ENCODE results near the gene NDUFAF3.

NDUFAF3 gene

GRCh38 chr3:49017971-49018706, 3.8 kb upstream of the NDUFAF3 start, which contains the start of gene DALRD3:
TSS of gene DALRD3 (minus strand) at chr3:49018580. CDS start at chr3:49018564, 16 bp downstream.
- in situ Hi-C loops (cut with HindIII; ENCODE audit: low sequenced_read_pairs): no loop called here

DNA sequence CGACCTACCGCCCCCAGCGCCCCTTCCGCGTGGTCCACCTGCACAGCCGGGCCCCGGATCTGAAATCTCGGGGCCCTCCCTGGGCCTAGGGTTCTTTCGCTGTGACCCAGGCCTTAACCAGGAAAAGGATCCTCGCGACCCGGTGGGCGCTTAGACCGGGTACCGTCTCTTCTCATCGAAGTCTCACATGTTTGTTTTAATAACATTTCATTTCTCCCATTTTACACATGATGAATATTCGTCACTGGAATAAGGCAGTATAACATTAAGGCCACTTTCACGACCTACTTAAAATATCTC, 3.3 kb upstream of the NDUFAF3 start:
- in situ Hi-C loops (cut with HindIII; ENCODE audit: low sequenced_read_pairs): no loop called here

GRCh38 chr3:49019941-49020329, 2.0 kb upstream of the NDUFAF3 start:
- in situ Hi-C loops (cut with HindIII; ENCODE audit: low sequenced_read_pairs): no loop called here

DNA sequence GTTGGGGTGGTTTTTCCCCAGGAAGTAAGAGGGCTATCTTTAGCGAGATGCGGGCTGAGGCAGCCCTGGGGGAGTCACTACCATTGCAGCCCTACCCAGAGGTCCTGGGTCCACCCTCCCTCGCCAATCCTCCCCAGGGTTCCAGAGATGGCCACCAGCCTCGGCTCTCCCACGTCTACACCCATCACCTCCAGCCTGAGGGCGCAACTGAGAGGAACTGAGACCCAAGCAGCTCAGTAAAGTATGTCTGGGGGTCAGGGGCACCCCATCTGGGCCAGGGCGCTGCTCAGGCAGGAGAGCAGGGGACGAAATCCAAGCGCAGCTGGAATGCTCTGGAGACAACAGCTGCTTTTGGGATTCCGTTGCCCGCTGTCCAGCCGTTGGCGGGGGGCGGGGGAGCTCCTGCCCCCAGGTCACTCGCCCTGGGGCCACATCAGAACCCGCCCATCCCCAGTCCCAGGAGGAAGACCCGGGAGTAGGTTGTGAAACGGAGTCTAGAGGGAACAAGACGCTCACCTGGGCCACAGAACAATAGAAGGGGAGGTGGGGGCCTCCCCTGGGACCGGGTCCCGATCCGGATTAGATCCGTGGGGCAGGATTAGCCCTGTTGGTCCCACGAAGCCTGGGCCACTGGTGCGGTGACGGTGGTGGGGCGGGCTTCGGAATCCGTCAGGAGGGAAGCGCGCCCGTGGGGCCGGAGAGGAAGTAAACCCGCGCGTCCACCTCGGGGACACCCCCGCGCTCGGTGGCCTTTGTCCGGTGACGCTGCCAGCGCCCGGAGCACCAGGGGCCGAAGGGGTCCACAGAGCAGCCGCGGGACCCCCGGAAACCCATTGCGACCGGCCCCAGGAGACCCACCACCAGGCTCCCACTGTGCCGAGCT, 1.4 kb upstream of the NDUFAF3 start:
- in situ Hi-C loops (cut with HindIII; ENCODE audit: low sequenced_read_pairs): no loop called here

- in situ Hi-C loops (cut with HindIII; ENCODE audit: low sequenced_read_pairs): no loop called here
Measured at GRCh38 chr3:49021213-49021812, 608 bp upstream of the NDUFAF3 start.

GRCh38 chr3:49022688-49023171, 809 bp downstream of the NDUFAF3 start:
- in situ Hi-C loops (cut with HindIII; ENCODE audit: low sequenced_read_pairs): no loop called here

- in situ Hi-C loops (cut with HindIII; ENCODE audit: low sequenced_read_pairs): no loop called here
Measured at GRCh38 chr3:49023775-49024174, 1.9 kb downstream of the NDUFAF3 start.

- in situ Hi-C loops (cut with HindIII; ENCODE audit: low sequenced_read_pairs): no loop called here
Measured at GRCh38 chr3:49024449-49024848, 2.5 kb downstream of the NDUFAF3 start.

DNA sequence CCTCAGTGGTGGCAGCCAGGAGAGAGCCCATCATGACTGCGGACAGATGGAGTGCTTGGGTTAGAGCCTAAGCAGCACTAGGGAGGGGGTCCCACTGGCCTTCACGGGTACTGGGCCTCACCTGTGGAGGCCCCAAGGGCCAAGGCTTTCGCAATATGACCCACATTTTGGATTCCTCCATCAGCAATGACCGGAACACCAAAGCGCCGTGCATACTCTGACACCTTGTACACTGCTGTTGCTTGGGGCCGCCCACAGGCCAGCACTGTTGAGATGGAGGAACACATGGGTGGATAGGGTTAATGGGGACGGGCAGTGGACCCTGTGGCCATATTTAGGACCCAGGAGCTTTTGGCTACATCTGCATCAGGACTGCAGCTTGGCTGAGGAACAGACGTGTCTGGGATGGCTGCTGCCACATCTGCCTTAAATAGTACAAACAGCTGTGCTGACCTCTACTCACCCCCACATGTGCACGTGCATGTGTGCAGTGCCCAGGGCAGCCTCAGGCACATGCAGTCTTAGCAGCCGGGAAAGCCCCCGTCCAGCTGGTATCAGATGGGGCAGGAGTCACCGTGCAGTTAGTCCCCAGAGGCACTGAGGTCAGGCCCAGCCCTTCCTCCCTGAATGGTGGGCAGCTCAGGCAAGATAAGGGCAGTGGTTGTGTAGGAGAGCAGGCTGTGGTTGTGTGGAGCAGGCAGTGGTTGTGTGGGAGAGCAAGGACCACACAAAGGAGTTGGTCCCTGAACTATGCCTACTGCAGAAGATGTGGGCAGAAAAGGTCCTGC, 3.3 kb downstream of the NDUFAF3 start:
- in situ Hi-C loops (cut with HindIII; ENCODE audit: low sequenced_read_pairs): no loop called here

- in situ Hi-C loops (cut with HindIII; ENCODE audit: low sequenced_read_pairs): no loop called here
Measured at GRCh38 chr3:49025793-49026520, 4.0 kb downstream of the NDUFAF3 start.

DNA sequence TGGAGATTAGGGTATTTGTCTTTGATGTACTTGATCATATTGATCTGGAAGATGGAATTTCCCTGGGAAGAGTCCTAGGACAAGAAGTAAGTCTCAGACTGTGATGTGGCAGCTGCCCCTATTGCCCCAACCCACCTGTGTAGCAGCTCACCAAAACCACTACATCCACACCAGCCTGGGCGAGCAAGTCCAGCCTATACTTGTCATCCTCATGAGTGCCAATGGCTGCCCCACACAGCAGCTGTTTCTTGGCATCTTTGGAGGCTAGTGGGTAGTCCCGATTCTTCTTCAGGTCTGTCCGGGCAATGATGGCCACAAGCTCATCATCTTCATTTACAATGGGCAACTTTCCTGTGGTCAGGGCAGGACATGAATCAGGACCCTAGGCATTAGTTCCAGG, 4.6 kb downstream of the NDUFAF3 start:
- in situ Hi-C loops (cut with HindIII; ENCODE audit: low sequenced_read_pairs): no loop called here

DNA sequence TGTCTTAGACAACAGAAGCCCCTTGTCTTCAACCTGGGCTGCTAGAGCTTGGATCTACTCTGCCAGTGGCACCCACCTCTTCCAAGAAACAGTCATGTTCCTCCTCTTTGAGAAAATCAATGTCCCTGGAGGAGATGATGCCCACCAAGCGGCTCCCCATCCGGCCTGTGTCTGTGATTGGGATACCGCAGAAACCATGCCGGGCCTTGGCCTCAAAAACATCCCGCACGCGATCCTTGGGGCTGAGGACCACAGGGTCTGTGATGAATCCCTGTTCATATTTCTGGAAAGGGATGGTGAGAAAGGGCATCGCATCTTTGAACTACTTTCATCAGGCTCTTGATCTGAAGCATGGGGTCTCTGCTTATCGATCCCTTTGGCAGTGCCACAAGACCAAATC, 5.7 kb downstream of the NDUFAF3 start:
- in situ Hi-C loops (cut with HindIII; ENCODE audit: low sequenced_read_pairs): no loop called here

- in situ Hi-C loops (cut with HindIII; ENCODE audit: low sequenced_read_pairs): no loop called here
Measured at GRCh38 chr3:49028298-49028672, 6.4 kb downstream of the NDUFAF3 start.

- in situ Hi-C loops (cut with HindIII; ENCODE audit: low sequenced_read_pairs): no loop called here
Measured at GRCh38 chr3:49028673-49029562, 7.0 kb downstream of the NDUFAF3 start, which contains the start of gene IMPDH2. TSS of gene IMPDH2 (minus strand) at chr3:49029398. CDS start at chr3:49029350, 48 bp downstream.

GRCh38 chr3:49029563-49029884, 7.6 kb downstream of the NDUFAF3 start:
- in situ Hi-C loops (cut with HindIII; ENCODE audit: low sequenced_read_pairs): no loop called here

- in situ Hi-C loops (cut with HindIII; ENCODE audit: low sequenced_read_pairs): no loop called here
Measured at GRCh38 chr3:49030321-49030720, 8.4 kb downstream of the NDUFAF3 start.

DNA sequence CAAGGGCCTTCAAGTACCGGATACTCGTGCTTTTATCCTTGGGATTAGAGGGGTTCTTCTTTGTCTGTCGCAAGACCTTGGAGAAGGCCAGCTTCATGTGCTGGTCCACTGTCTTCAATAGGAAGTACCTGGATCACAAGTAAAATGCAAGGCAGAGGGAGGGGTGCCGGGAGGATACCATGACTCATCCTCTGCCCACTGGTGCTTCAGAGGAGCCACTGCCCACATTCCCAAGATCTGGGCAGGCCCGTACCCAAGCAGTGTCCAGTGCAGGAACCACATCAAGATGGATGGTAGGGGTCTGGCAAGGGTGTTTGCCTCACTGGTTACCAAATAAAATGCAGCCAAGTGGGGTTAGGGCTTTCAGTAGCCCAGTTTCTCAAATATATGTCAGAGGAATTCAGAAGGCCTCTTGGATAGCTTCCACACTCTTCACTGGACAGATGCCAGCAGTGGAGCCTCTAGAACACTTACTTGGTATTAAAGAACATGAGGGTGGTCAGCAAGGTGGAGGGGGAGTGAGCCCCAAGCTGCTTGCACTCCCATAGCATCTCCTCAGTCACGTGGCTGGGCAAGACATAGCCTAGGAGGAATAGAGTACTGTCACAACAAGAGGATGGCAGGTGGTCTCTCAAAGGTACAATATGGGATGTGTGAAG, 10.9 kb downstream of the NDUFAF3 start:
- in situ Hi-C loops (cut with HindIII; ENCODE audit: low sequenced_read_pairs): no loop called here

DNA sequence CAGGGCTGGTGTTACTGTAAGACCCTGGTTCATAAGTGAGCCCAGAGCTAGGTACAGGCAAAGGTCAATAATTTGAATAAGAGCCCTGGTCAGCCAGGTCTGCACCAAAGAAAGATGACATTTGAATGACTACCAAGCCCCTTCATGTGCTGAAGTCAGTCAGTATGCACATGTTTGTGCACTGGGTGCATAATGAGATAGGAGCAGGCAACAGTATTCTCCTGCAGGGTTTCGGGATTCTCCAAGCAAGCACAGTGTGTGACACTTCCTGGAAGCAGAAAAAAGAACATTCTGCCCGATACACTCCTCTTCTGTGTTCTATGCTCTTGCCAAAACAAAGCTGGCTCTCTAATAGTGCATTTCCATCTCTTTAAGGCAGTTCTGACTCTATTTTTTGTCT, 12.7 kb downstream of the NDUFAF3 start:
- in situ Hi-C loops (cut with HindIII; ENCODE audit: low sequenced_read_pairs): no loop called here

- in situ Hi-C loops (cut with HindIII; ENCODE audit: low sequenced_read_pairs): no loop called here
Measured at GRCh38 chr3:49035281-49035680, 13.4 kb downstream of the NDUFAF3 start.
